HG03045 (cell line): ENCODE results near the gene TMC1.
"Not testable (repeated sequence)": the region's sequence is repeated elsewhere in the genome, so short reads cannot be mapped to it uniquely, and the experiment has no call there.

Source experiments
- ATAC-seq: cut with Tn5 transposase; IDR thresholded peaks from one replicate; pipeline ENCODE4 v1.9.1; 2021; ENCODE audit warnings: mild to moderate bottlenecking, moderate library complexity; ENCODE audit not compliant: unreplicated experiment

Gene TMC1

GRCh38 chr9:72749276-72749675 lies 227.9 kb downstream of the TMC1 start:
- no peak for ATAC-seq

- no peak for ATAC-seq
Observed at GRCh38 chr9:72751541-72751940, 230.1 kb downstream of the TMC1 start.

GRCh38 chr9:72753266-72753893 lies 232.0 kb downstream of the TMC1 start:
- no peak for ATAC-seq

GRCh38 chr9:72755836-72756235 lies 234.4 kb downstream of the TMC1 start:
- ATAC-seq = no peak

- ATAC-seq = no peak
Observed at GRCh38 chr9:72758944-72759343, 237.5 kb downstream of the TMC1 start.

- ATAC-seq = no peak
Observed at GRCh38 chr9:72763022-72763421, 241.6 kb downstream of the TMC1 start.

GRCh38 chr9:72769546-72769945 lies 248.1 kb downstream of the TMC1 start:
- ATAC-seq = no peak

- no peak for ATAC-seq
Observed at GRCh38 chr9:72772661-72773060, 251.3 kb downstream of the TMC1 start.

GRCh38 chr9:72773570-72773969 lies 252.2 kb downstream of the TMC1 start:
- no peak for ATAC-seq

GRCh38 chr9:72775570-72775969 lies 254.2 kb downstream of the TMC1 start:
- no peak for ATAC-seq

GRCh38 chr9:72779614-72780013 lies 258.2 kb downstream of the TMC1 start:
- ATAC-seq = no peak

- ATAC-seq = no peak
Observed at GRCh38 chr9:72786948-72787347, 265.5 kb downstream of the TMC1 start.

- ATAC-seq = no peak
Observed at GRCh38 chr9:72788966-72789735, 267.7 kb downstream of the TMC1 start.

- no peak for ATAC-seq
Observed at GRCh38 chr9:72789885-72790284, 268.5 kb downstream of the TMC1 start.

- ATAC-seq = no peak
Observed at GRCh38 chr9:72790989-72791388, 269.6 kb downstream of the TMC1 start.

- ATAC-seq = no peak
Observed at GRCh38 chr9:72791436-72791835, 270.0 kb downstream of the TMC1 start.

- no peak for ATAC-seq
Observed at GRCh38 chr9:72794946-72795345, 273.5 kb downstream of the TMC1 start.

- ATAC-seq = no peak
Observed at GRCh38 chr9:72800328-72800994, 279.1 kb downstream of the TMC1 start.

GRCh38 chr9:72805238-72805637 lies 283.8 kb downstream of the TMC1 start:
- ATAC-seq = no peak

GRCh38 chr9:72806313-72806809 lies 285.0 kb downstream of the TMC1 start:
- not testable (repeated sequence) for ATAC-seq

GRCh38 chr9:72807765-72808445 lies 286.5 kb downstream of the TMC1 start:
- ATAC-seq = no peak
